HCT116 (cell line): ENCODE measurements around the gene BEST4.

Source experiments
- POLR2A ChIP-seq: IDR thresholded peaks from 2 replicates; pipeline ENCODE4 v1.7.0; 2011; ENCODE audit warnings: borderline replicate concordance; ENCODE audit not compliant: insufficient read depth, insufficient read length; ENCODE audit errors: extremely low read depth
- POLR2AphosphoS5 ChIP-seq: IDR thresholded peaks from 2 replicates; pipeline ENCODE4 v1.6.1; 2011; ENCODE audit warnings: mild to moderate bottlenecking, low read depth, low read length, moderate library complexity
- SIN3A ChIP-seq: IDR thresholded peaks from 2 replicates; pipeline ENCODE4 v1.6.1; 2012; ENCODE audit warnings: low read depth

- no peak for TF ChIP-seq POLR2AphosphoS5
- TF ChIP-seq POLR2A = no peak
- TF ChIP-seq SIN3A = no peak
Observed at GRCh38 chr1:44817771-44818495, 30.0 kb upstream of the BEST4 start.
